ENCODE data around the gene BCO1.

BCO1 gene

DNA sequence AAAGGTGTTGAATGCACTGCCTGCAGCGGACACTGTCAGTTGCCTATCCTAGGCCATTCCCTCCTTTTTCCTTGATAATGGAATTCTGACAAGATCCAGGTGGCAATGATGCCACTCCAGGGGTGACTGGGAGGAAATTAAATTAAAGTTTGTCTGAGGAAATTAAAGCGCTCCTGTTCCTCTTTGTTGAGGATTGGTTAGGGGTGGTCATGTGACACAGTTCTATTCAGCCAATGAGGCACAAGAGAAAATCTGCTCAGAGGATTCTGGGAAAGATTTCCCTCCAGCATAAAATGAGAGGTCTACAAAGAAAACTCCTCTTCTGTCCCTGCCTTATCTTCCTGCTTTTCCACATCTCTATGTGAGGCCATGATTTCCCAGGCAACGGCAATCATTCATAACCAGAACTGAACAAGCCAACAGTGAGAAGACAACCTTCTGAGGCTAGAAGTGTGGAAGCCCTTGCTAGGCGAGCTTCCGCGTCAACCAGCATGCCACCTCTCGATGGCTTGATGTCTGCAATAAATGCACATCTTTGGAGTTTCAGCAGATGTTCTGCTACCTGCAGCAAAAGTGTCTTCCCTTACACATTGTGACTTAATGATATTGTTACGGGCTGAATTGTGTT lies 5.6 kb upstream of the BCO1 start:
- DNase-seq: no peak

DNA sequence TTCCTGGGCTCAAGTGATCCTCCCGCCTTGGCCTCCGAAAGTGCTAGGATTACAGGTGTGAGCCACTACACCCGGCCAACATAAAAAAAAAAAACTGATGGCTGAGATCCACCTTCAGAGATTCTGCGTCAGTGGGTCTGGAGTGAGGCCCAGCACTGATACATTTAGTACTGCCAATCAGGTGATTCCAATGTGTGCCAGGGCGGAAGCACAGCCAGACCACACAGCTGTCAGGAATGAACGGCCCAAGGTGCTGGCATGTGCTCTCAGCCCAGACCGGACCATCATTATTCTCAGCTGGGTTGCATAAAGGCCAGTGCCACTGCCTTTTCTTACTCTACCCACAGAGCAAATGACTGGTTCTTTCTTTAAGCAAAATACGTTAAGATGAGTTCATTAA lies 1.2 kb upstream of the BCO1 start:
- DNase-seq: no peak

- no peak for DNase-seq
These were observed 570 bp upstream of the BCO1 start for GRCh38 chr16:81237942-81238295.

- DNase-seq: no peak
These were observed 1.1 kb downstream of the BCO1 start for GRCh38 chr16:81239367-81240121.

DNA sequence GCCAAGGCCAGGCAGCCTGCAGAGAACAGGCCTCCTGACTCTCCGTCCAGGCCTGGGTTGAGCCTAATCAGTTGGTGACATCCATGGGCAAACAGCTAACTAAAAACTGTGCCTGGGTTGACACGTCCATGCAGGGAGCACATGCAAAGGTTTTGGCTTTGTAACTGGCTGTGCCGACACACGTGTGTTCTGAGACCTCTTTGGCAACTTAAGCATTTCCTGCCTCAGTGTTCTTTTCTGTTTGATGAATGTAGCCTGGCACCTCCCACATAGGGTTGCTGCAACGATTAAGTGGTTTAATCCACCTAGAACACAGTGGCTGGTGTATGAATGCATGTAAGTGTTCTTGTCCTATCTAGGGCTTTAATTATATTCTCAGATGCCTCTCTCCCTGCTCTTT lies 3.2 kb downstream of the BCO1 start:
- DNase-seq: no peak

DNA sequence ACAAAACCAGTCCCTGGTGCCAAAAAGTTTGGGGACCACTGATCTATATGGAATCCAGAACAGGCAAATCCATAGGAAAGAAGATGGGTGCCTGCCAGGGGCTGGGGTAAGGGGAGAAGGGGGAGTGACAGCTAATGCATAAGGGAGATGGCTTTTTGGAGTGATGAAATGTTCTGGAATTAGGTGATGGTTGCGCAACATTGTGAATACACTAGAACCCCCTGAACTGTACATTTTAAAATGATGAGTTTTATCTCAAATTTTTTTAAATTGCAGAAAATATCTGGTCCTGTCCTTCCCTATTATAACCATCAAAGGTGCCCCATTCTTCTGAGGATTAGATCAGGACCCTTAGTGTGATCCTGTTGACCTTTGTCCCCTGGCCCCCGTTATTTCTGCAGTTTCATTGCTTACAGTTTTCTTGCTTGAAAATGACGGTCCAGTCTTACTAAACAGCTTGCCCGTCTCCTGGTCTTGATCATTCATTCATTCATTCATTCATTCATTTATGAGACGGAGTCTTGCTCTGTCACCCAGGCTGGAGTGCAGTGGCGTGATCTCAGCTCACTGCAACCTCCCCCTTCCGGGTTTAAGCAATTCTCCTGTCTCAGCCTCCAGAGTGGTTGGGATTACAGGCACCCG lies 4.6 kb downstream of the BCO1 start:
- DNase-seq: no peak

- no peak for DNase-seq
These were observed 5.5 kb downstream of the BCO1 start for GRCh38 chr16:81243942-81244341.

- no peak for DNase-seq
These were observed 13.4 kb downstream of the BCO1 start for GRCh38 chr16:81251871-81252270.

- no peak for DNase-seq
These were observed 14.7 kb downstream of the BCO1 start for GRCh38 chr16:81253141-81253540.

- no peak for DNase-seq
These were observed 16.5 kb downstream of the BCO1 start for GRCh38 chr16:81254922-81255526.

DNA sequence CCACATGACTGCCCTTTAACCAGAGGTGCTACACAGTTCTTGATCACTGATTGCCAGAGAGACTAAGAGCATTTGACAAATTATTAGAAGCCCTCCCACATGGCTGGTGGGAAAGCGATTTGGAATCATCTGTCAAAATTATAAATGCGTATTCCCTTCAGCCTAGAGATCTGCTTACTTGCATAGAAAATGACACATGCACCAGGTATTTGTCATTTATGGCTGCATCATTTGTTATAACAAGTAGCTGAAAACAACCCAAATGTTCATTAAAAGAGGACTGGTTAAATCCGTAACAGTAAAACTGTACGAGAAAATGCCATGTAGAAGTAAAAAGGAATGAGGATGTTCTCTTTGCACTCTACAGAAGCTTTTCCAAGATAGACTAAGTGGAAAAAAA lies 21.4 kb downstream of the BCO1 start:
- DNase-seq: no peak

GRCh38 chr16:81261049-81261648 lies 22.7 kb downstream of the BCO1 start:
- no peak for DNase-seq

- DNase-seq: no peak
These were observed 25.2 kb downstream of the BCO1 start for GRCh38 chr16:81263470-81264220.

DNA sequence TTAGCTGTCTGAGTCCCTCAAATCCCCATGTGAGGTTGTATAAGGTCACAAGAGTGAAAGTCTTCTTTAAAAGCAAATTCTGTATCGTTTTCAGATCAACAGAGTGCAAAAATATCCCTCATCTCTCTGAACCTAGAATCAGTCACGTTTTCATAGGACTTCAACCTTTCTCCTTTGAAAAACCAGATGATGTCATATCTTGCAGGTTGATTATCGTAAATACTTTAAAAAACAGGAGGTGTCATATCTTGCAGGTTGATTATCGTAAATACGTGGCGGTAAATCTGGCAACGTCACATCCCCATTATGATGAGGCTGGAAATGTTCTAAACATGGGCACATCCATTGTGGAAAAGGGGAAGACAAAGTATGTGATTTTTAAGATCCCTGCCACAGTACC lies 25.9 kb downstream of the BCO1 start:
- DNase-seq: no peak

DNA sequence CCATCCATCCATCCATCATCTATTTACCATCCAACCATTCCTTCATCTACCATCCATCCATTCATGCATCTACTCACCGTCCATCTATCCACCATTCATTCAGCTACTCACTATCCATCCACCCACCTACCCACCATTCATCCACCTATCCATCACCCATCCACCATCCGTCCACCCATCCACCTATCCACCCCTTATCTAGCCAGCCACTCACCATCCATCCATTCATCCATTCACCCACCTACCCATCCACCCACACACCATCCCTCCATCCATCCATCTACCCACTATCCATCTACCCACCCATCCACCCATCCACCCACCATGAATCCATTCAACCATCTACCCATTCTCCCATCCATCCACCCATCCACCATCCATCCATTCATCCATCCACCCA lies 26.6 kb downstream of the BCO1 start:
- no peak for DNase-seq

DNA sequence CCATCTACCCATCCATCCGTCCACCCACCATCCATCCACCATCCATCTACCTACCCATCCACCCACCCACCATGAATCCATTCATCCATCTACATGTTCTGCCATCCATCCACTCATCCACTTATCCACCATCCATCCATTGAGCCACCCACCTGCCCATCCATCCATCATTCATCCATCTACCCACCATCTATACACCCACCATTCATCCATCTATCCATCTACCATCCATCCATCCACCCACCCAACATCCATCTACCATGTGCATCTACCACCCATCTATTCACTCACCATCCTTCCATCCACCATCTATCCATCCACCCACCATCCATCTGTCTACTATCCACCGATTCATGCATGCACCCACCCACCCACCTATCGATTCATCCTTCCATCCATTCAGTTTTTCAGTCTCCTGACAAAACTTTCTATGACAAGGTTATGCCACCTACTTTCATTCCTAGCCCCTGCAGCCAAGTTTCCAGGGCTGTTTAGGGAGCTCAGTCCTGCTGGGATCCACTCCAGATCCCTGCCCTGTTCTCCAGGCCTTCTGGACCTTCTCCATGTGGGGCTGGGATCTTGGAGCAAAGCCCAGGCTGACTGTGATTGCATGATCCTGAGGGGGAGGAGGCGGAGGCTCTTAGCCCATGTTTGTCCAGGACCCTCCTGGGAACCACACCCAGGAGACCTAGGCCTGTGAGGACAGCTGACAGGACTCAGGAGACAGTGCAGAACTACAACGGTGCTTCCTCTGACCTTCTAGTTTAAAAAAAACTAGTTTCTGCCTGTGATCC lies 27.4 kb downstream of the BCO1 start:
- no peak for DNase-seq

DNA sequence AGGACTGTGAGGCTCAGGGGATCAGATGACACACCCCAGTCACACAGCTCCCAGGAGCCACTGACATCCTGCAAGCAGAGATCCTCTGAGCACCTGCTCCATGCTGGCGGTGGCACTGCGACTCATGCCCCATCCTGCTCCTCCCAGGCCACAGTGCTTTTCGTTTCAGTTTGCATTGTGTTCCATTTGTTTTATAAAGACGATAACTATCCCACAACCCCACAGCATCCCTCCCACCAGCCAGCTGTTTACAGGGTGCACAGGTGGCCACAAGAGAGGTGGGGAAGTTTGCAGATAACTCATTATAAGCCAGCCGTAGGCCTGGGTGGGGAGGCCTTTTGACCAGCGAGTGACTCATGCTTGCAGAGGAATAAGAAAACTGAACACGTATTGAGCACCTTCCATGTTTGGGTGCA lies 28.2 kb downstream of the BCO1 start:
- DNase-seq: no peak

DNA sequence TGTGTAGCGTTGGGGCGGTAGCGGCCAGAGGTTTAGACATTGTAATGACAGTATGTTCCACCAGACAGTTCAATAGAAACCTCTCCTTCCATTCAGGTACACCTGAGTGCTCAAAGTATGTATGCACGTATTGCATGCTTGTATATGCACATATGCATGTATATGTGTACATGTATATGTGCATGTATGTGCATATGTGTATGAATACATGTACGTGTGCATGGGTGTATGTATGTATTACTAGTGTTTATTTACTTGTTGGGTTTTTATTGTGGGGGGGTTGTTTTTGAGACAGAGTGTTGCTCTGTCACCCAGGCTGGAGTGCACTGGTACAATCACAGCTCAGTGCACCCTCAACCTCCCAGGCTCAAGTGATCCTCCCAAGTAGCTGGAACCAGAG lies 30.0 kb downstream of the BCO1 start:
- no peak for DNase-seq

DNA sequence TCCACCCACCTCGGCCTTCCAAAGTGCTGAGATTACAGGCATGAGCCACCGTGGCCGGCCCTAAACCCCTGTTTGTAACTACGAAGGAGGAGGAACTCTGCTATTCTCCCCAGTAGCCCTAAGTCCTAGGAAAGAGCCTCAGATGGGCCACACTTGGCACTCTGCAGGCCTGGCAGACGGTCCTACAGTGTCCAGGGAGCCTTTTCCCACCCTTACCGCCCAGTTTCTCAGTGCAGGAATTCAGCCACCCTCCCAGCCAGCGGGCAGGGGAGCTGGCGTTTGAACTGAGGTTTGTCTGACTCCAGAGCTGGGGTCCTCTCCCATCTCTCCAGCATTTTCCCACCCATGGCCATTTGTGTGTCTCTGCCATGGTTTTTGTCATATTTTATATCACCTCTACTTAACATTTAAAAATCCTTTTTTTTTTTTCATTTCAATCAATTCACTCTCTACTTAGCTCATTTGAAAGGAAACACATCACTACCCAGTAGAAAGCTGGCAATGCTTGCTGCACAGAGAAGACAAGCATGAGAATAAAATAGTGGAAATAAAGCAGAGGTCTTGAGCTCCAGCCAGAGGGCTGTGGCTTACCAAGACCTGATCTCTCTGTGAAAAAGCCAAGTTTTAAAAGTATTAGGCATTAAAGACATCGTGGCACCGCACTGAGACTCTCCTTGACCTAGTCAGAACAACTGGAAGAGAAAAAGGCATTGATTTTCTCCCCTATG lies 34.9 kb downstream of the BCO1 start:
- no peak for DNase-seq

GRCh38 chr16:81275064-81275532 lies 36.6 kb downstream of the BCO1 start:
- no peak for DNase-seq

- DNase-seq: no peak
These were observed 37.3 kb downstream of the BCO1 start for GRCh38 chr16:81275795-81276194.
